Smooth muscle cell (in vitro differentiated cells): ENCODE results near the gene PDZD2. TPM values are rescaled to one million over a fixed set of nuclear protein-coding genes. Genes with fewer than 3 reads are reported as not detected.

Source experiments
- DNase-seq: peaks from one replicate; lab custom pipeline; 2025; ENCODE audit not compliant: unreplicated experiment; lab: John Stamatoyannopoulos, UW
- H2AFZ ChIP-seq: fragments of 200-600 bp; sonication (generic); 2 replicates; pipeline ENCODE4 v1.6.0; 2016; ENCODE audit warnings: antibody characterized with exemption, low read depth, mild to moderate bottlenecking
- H3F3A ChIP-seq: fragments of 200-600 bp; sonication (generic); 2 replicates; pipeline ENCODE4 v1.6.0; 2017; ENCODE audit warnings: antibody characterized with exemption, low read depth
- H3K27ac ChIP-seq: fragments of 200-600 bp; sonication (generic); 2 replicates; pipeline ENCODE4 v1.5.1; 2016; ENCODE audit warnings: low read depth, mild to moderate bottlenecking
- H3K27me3 ChIP-seq: fragments of 200-600 bp; sonication (generic); 2 replicates; pipeline ENCODE4 v1.6.1; 2016; ENCODE audit warnings: low read depth, mild to moderate bottlenecking
- H3K36me3 ChIP-seq: fragments of 200-600 bp; sonication (generic); 2 replicates; pipeline ENCODE4 v1.5.1; 2016; ENCODE audit warnings: low read depth
- H3K4me1 ChIP-seq: fragments of 200-600 bp; sonication (generic); 2 replicates; pipeline ENCODE4 v1.5.1; 2016; ENCODE audit warnings: low read depth
- H3K4me2 ChIP-seq: fragments of 200-600 bp; sonication (generic); 2 replicates; pipeline ENCODE4 v1.6.0; 2016; ENCODE audit warnings: mild to moderate bottlenecking
- H3K4me3 ChIP-seq: fragments of 200-600 bp; sonication (generic); 2 replicates; pipeline ENCODE4 v1.5.1; 2016; ENCODE audit warnings: mild to moderate bottlenecking
- H3K79me2 ChIP-seq: fragments of 200-600 bp; sonication (generic); 2 replicates; pipeline ENCODE4 v1.6.0; 2016; ENCODE audit warnings: low read depth, mild to moderate bottlenecking
- H3K9ac ChIP-seq: fragments of 200-600 bp; sonication (generic); 2 replicates; pipeline ENCODE4 v1.6.0; 2016; ENCODE audit warnings: low read depth
- H3K9me3 ChIP-seq: fragments of 200-600 bp; sonication (generic); replicated peaks from 2 replicates; pipeline ENCODE4 v1.5.1; 2016; ENCODE audit warnings: low read depth
- H4K20me1 ChIP-seq: fragments of 200-600 bp; sonication (generic); 2 replicates; pipeline ENCODE4 v1.6.0; 2016; ENCODE audit warnings: low read depth
- WGBS: methylation state at CpG from one replicate; pipeline ENCODE4 v1.1.7; 2016; ENCODE audit warnings: low lambda C conversion rate; 5-methylcytosine and 5-hydroxymethylcytosine counted together
- polyA plus RNA-seq: library from polyadenylated mRNA; unstranded; fragments of >200 nt; fragmentation: Nextera tagmentation; extraction: Ambion mirVana; gene quantifications from 2 replicates; pipeline ENCODE4 v1.2.1, GENCODE V29; 2016
- total RNA-seq: library from RNA; depleted of rRNA; stranded (reverse); fragments of >200 nt; gene quantifications from 2 replicates; pipeline ENCODE4 v1.2.3, GENCODE V29; 2014
- TF ChIP-seq, protein P1 (sequence below): fragments of 200-600 bp; sonication (generic); IDR thresholded peaks from 2 replicates; pipeline ENCODE4 v1.5.1; 2017; ENCODE audit warnings: borderline replicate concordance, mild to moderate bottlenecking, antibody characterized with exemption; ENCODE audit not compliant: insufficient read depth, poor library complexity, severe bottlenecking

Gene PDZD2
- total and polyA plus RNA-seq, 2 experiments from 2014 or later = 3.2 to 4.1 TPM

DNA sequence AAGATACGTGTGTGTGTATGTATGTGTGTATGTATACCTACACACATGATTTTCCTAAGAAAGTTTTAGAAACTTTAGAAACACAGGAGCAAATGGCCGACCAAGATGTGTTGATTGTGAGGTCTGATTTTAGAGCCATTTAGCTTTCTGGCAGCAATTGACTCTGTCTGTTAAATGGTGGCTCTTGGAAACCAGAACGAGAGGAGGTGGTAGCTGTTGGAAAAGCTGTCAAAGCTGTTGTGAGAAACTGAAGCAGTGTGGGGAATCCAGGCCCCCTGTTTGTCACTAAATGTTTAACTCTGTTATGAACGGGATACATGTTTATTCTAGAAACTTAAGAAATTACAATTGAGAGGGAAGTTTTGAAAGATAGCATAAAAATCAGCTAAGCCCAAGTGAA is 443.8 kb downstream of the PDZD2 start:
- Histone ChIP-seq H3K4me3 (no peak overlapping the region), H3K9me3 (no peaks in the 10 kb centered on the region), H3K4me1 (no peaks in the 10 kb centered on the region), H3F3A (no peaks in the 10 kb centered on the region), H3K36me3 (no peaks in the 10 kb centered on the region), H3K79me2 (no peaks in the 10 kb centered on the region), H3K9ac (no peak overlapping the region), H3K27ac (no peak overlapping the region), H3K27me3 (no peaks in the 10 kb centered on the region), H3K4me2 (no peak overlapping the region), H2AFZ (no peak overlapping the region), H4K20me1 (no peaks in the 10 kb centered on the region)
- WGBS = 89% methylated on average over 4 of the region's 4 CpGs
- TF ChIP-seq, protein P1, sequence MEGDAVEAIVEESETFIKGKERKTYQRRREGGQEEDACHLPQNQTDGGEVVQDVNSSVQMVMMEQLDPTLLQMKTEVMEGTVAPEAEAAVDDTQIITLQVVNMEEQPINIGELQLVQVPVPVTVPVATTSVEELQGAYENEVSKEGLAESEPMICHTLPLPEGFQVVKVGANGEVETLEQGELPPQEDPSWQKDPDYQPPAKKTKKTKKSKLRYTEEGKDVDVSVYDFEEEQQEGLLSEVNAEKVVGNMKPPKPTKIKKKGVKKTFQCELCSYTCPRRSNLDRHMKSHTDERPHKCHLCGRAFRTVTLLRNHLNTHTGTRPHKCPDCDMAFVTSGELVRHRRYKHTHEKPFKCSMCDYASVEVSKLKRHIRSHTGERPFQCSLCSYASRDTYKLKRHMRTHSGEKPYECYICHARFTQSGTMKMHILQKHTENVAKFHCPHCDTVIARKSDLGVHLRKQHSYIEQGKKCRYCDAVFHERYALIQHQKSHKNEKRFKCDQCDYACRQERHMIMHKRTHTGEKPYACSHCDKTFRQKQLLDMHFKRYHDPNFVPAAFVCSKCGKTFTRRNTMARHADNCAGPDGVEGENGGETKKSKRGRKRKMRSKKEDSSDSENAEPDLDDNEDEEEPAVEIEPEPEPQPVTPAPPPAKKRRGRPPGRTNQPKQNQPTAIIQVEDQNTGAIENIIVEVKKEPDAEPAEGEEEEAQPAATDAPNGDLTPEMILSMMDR = no peak
- no peak for DNase-seq

GRCh38 chr5:32083981-32084430 is 445.1 kb downstream of the PDZD2 start:
- Histone ChIP-seq H3K27ac (no peak overlapping the region), H3K27me3 (no peaks in the 10 kb centered on the region), H3K36me3 (no peaks in the 10 kb centered on the region), H3K4me2 (no peak overlapping the region), H4K20me1 (no peaks in the 10 kb centered on the region), H3K4me1 (no peaks in the 10 kb centered on the region), H3K9me3 (no peaks in the 10 kb centered on the region), H3K9ac (no peak overlapping the region), H3F3A (no peaks in the 10 kb centered on the region), H3K79me2 (no peaks in the 10 kb centered on the region), H2AFZ (no peak overlapping the region), H3K4me3 (no peak overlapping the region)
- WGBS = 94% methylated on average over 10 of the region's 10 CpGs
- no peak for DNase-seq
- TF ChIP-seq, protein P1 = no peak

GRCh38 chr5:32087086-32088082 is 448.5 kb downstream of the PDZD2 start:
- Histone ChIP-seq H3F3A (no peaks in the 10 kb centered on the region), H4K20me1 (no peaks in the 10 kb centered on the region), H3K4me3 (no peak overlapping the region), H3K27me3 (no peaks in the 10 kb centered on the region), H3K27ac (no peak overlapping the region), H3K9me3 (no peaks in the 10 kb centered on the region), H3K4me1 (no peaks in the 10 kb centered on the region), H3K36me3 (no peaks in the 10 kb centered on the region), H3K79me2 (no peaks in the 10 kb centered on the region), H2AFZ (no peak overlapping the region), H3K9ac (no peak overlapping the region), H3K4me2 (no peak overlapping the region)
- TF ChIP-seq, protein P1 = no peak
- no peak for DNase-seq
- WGBS = 97% methylated on average over 24 of the region's 24 CpGs

GRCh38 chr5:32088214-32088613 is 449.3 kb downstream of the PDZD2 start:
- DNase-seq = no peak
- TF ChIP-seq, protein P1 = no peak
- H3K4me2 ChIP-seq = no peak overlapping the region
- H3K4me3 ChIP-seq = no peak overlapping the region
- no peaks in the 10 kb centered on the region for H3F3A ChIP-seq
- H3K9ac ChIP-seq = no peak overlapping the region
- H3K4me1 ChIP-seq = no peaks in the 10 kb centered on the region
- H4K20me1 ChIP-seq = no peaks in the 10 kb centered on the region
- H2AFZ ChIP-seq = no peak overlapping the region
- no peaks in the 10 kb centered on the region for H3K9me3 ChIP-seq
- no peak overlapping the region for H3K27ac ChIP-seq
- H3K27me3 ChIP-seq = no peaks in the 10 kb centered on the region
- H3K36me3 ChIP-seq = no peaks in the 10 kb centered on the region
- WGBS = 91% methylated on average over 12 of the region's 12 CpGs
- no peaks in the 10 kb centered on the region for H3K79me2 ChIP-seq
